MG63 (cell line): ENCODE measurements around the gene TMEM50B. TPM values are rescaled to one million over a fixed set of nuclear protein-coding genes. Genes with fewer than 3 reads are reported as not detected.
"Not testable (repeated sequence)": the region's sequence is repeated elsewhere in the genome, so short reads cannot be mapped to it uniquely, and the experiment has no call there.

ENCODE experiments used
- DNase-seq: peaks from one replicate; pipeline ENCODE4 v3.0.0-alpha.2; 2020
- H3K27me3 ChIP-seq: fragments of 250-450 bp; sonication (Bioruptor Pico); 2 replicates; pipeline ENCODE4 v1.5.1; 2020; ENCODE audit warnings: mild to moderate bottlenecking, moderate library complexity
- H3K36me3 ChIP-seq: fragments of 250-450 bp; sonication (Bioruptor Pico); 2 replicates; pipeline ENCODE4 v1.5.1; 2020; ENCODE audit warnings: mild to moderate bottlenecking, moderate library complexity
- H3K4me3 ChIP-seq: fragments of 250-450 bp; sonication (Bioruptor Pico); 2 replicates; pipeline ENCODE4 v1.5.1; 2020; ENCODE audit warnings: mild to moderate bottlenecking, moderate library complexity
- H3K9me3 ChIP-seq: fragments of 250-450 bp; sonication (Bioruptor Pico); 2 replicates; pipeline ENCODE4 v1.5.1; 2020; ENCODE audit warnings: mild to moderate bottlenecking, moderate library complexity
- total RNA-seq: library from RNA; depleted of rRNA; stranded (reverse); fragments of >200 nt; shearing (Covaris generic); gene quantifications from 2 replicates; pipeline ENCODE4 v1.2.3, GENCODE V29; 2014; ENCODE audit warnings: low replicate concordance; rRNA removed

The TMEM50B gene
- total RNA-seq, 1 experiment from 2014 or later = 14.3 TPM

DNA sequence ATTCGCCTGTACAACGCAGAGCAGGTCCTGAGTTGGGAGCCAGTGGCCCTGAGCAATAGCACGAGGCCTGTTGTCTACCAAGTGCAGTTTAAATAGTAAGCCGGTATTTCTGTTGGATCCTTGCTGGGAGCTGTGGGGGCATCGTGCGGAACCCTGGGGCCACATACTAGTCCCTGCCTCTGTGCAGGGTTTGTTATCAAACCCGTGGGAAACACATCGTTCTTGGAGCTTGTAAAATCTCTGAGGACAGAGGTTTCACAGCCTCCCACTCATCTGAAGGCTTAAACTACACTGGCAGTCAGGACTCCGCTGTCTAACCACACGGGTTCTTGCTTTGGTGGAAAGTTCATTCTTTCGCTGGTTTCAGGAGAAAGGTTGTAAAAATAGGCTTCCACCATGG, 64.8 kb downstream of the TMEM50B start:
- no peaks in the 10 kb centered on the region for H3K9me3 ChIP-seq
- no peaks in the 10 kb centered on the region for H3K27me3 ChIP-seq
- DNase-seq = no peak
- peaks cover 64% of the 10 kb centered on the region for H3K36me3 ChIP-seq
- no peak overlapping the region for H3K4me3 ChIP-seq

DNA sequence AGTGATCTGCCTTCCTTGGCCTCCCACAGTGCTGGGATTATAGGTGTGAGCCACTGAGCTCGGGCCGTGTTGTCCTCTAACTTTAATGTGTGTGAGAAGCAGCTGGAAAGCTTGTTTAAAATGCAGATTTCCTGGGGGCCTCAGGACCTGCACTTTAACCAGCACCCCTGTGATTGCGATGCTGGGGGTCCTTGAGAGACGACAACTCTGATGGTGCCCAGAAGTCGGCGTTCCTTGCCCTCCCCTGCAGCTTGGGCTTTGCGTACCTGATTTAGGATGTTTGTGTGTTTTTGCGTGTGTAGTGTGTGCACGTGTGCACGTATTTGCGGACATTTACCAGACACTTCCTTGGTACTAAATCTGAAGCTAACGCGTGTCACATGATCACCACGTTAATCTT, 65.7 kb downstream of the TMEM50B start:
- peaks cover 61% of the 10 kb centered on the region for H3K36me3 ChIP-seq
- H3K9me3 ChIP-seq = no peaks in the 10 kb centered on the region
- H3K4me3 ChIP-seq = no peak overlapping the region
- no peak for DNase-seq
- no peaks in the 10 kb centered on the region for H3K27me3 ChIP-seq

DNA sequence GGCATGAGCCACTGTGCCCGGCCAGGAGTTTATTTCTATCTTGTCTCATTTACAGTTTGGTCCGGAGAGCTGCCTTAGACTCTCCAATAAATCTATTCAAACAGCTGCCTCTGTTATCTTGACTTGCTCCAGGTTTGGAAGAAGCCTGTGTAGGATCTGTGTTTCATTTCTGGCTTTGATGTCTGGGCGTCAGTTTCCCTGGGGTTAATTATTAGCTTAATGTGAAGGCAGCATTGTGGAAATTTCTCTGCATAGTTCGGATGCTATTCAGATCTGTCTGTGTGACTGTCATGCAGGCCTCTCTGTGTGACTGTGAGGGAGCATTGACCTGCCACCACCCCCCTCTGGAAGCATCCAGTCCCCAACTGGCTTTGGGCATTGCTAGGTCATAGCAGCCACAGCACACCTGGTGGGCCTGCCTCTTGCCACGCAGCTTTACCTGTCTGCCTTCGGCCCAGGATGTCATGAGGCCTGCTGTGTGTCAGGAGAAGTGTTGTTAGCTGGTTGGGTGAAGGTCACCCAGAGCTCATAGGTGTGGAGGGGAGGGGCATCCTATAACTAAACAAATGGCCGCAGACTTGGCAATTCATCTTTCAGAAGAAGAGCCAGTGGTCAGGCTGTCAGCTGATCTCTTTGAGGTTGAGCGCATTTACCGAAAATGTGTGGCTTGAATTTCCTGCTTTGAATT, 66.8 kb downstream of the TMEM50B start:
- Histone ChIP-seq H3K9me3 (no peaks in the 10 kb centered on the region), H3K27me3 (no peaks in the 10 kb centered on the region), H3K4me3 (no peak overlapping the region), H3K36me3 (peaks cover 56% of the 10 kb centered on the region)
- DNase-seq = no peak

DNA sequence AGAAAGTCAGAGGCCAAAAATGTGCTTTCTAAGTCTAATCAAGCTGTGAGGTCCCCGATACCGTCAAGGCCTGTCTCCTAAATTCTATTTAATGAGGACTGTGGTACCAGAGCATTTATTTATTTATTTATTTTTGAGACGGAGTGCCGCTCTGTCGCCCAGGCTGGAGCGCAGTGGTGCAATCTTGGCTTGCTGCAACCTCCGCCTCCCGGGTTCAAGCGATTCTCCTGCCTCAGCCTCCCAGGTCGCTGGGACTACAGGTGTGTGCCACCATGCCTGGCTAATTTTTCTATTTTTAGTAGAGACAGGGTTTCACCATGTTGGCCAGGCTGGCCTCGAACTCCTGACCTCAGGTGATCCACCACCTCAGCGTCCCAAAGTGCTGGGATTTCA, 67.3 kb downstream of the TMEM50B start:
- H3K36me3 ChIP-seq = peaks cover 55% of the 10 kb centered on the region
- H3K4me3 ChIP-seq, H3K27me3 ChIP-seq, DNase-seq, H3K9me3 ChIP-seq: not testable (repeated sequence)

DNA sequence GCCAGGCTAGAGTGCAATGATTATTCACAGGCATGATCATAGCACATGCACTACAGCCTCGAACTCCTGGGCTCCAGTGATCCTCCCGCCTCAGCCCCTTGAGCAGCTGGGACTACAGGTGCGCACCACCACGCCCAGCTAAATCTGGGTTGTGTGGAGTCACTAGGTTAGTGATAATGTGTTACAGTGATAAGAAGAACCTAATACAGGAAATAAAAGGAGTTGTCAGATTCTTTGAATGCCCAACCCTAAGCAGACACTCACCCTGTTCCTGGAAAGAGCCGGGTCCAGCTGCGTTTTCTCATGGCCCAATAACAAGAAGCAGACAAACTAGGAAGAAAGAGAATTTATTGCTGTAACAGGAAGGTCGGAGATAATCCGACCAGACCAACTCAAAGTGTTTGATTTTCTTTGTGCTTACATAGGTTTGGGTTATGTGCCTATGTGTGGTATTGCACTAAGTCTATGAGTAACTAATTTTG, 67.8 kb downstream of the TMEM50B start:
- Histone ChIP-seq H3K9me3 (no peaks in the 10 kb centered on the region), H3K27me3 (no peaks in the 10 kb centered on the region), H3K36me3 (peaks cover 51% of the 10 kb centered on the region), H3K4me3 (no peak overlapping the region)
- DNase-seq = no peak

DNA sequence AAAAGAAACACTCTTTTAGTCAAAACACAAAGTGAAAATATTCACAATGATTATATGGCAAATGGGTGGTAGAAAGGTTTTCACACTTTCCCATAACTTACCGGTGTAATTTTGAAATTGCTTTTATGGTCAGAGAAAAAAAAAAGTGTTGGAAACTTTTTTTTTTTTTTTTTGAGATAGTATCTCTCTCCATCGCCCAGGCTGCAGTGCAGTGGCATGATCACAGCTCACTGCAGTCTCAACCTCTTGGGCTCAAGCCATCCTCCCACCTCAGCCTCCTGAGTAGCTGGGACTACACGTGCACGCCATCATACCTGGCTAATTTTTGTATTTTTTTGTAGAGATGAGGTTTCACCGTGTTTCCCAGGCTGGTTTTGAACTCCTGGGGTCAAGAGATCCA, 73.3 kb downstream of the TMEM50B start:
- Histone ChIP-seq H3K36me3 (peaks cover 21% of the 10 kb centered on the region), H3K9me3 (no peaks in the 10 kb centered on the region), H3K27me3 (no peaks in the 10 kb centered on the region), H3K4me3 (no peak overlapping the region)
- no peak for DNase-seq

DNA sequence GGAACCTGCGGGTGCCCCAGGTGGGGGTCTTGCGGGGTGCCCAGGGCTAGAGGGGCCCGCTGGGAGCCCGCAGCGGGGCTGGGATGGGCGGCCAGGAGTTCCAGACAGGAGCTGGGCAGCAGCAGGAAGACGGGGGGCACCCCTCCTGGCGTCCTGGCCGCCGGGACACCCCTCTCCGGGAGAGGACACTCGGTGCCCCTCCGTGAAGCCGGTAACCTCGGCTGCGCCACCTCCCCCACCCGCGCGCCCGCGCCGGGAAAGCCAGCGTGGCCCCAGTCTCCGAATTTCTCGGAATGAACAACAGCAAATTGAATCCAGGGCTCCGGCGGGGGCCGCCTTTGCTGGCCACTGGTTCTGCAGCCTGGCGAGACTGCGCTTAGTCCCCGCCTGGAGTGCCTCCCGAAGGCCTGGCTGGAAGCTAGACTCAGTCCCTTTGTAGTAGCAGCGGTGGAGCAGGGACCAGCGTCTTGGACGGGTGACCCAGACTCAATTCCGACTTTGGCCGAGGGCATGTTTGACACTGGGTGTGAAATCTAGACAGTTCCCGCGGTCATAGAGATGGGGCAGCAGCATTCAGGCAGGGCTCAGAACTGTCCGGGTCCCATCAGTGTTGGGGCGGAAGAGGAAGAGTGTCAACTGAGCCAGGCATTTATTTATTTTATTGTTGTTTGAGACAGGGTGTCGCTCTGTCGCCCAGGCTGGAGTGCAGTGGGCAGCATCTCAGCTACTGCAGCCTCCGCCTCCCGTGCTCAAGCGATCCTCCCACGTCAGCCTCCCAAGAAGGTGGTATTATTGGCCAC, 75.8 kb downstream of the TMEM50B start:
- Histone ChIP-seq H3K4me3 (peak overlapping the region; percentile 85), H3K9me3 (no peaks in the 10 kb centered on the region), H3K27me3 (no peaks in the 10 kb centered on the region), H3K36me3 (peaks cover 13% of the 10 kb centered on the region)
- DNase-seq = peak; percentile 53

DNA sequence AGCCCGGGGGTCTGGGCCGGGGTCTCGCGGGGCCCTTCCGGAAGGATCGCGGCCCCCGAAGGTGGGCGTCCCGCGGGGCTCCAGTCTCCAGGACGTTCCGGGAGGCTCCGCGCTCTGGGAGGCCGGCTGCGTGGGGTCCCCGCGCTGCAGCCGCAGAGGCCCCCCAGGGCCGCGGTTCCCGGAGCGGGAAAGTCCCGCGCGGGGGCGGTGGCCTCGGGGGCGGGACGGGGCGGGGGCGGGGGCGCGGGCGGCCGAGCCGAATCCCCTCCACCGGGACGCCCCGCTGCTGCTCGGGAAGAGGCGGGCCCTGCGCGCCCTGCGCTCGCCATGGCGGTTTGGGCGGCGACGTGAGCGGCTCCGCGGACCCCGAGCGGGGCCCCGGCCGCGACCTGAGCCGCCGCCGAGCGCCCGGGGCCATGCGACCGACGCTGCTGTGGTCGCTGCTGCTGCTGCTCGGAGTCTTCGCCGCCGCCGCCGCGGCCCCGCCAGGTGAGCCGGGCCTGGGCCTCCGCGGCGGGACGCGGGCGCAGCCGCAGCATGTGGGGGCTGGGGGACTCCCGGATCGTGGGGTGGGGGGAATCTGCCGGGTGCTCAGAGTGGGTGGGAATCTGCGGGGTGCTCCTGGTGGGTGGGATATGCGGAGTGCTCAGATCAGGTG, 76.5 kb downstream of the TMEM50B start, which contains the start of gene IFNGR2:
Gene IFNGR2, plus strand, starts transcription at position 286 of the 658 bp plus-strand sequence. Its CDS starts 131 bp downstream, at position 417.
- peak within 1 kb of the TSS; percentile 85 for H3K4me3 ChIP-seq
- DNase-seq = peak; percentile 49
- H3K9me3 ChIP-seq = no peaks in the 10 kb centered on the region
- peaks cover 13% of the 10 kb centered on the region for H3K36me3 ChIP-seq
- H3K27me3 ChIP-seq = no peaks in the 10 kb centered on the region

DNA sequence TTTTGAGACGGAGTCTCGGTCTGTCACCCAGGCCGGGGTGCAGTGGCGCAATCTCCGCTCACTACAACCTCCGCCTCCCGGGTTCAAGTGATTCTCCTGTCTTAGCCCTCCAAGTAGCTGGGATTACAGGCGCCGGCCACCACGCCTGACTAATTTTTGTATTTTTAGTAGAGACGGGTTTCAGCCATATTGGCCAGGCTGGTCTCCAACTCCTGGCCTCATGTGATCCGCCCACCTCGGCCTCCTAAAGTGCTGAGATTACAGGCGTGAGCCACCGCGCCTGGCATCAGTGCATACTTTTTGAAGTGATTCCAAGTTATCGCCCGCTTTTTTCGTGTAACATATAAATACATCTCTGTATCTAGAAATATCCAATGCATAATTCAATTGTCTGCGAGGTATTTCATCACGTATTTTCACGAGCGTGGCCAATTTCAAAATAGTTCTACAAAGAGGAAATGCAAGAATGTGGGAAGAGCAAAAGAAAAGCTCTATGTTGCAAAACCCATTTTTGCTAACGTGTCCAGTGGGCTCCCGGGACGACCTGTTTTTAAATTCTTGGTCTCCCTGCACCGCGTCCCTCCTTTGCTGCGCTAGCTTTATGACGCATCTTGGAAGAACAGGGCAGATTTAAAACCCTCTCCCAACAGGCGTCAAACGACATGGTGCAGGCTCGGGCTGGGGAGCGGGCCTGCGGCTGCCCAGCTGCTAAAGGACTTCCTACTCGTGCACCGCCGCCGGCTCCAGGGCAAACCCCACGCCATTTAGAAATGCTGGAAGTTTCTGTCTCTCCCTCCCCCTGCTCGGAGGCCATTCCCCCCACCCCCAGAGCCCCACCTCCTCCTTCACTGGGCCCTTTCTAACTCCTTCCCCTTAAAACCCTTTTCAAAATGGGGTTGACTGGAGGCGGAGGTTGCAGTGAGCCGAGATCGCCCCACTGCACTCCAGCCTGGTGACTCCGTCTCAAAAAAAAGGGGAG, 77.5 kb downstream of the TMEM50B start:
- Histone ChIP-seq H3K4me3 (peak overlapping the region; percentile 46; the same call in 1 of the 2 replicates), H3K9me3 (no peaks in the 10 kb centered on the region), H3K36me3 (peaks cover 13% of the 10 kb centered on the region), H3K27me3 (no peaks in the 10 kb centered on the region)
- DNase-seq = peak; percentile 44

DNA sequence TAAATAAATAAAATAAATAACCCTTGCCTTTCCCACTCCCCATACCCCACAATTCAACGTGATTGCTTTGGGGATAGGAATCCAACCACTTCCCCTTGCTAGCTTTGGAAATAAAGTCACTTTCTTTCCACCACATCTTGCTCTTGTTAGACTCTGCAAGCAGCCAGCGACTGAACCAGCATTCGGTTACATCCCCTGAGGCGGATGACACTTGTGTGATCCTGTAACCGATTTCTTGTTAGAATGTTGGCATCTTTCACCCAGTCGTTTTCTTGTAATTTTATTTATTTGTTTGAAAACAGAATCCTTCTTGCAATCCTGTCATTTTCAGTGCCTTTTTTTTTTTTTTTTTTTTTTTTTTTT, 78.2 kb downstream of the TMEM50B start:
- no peak for DNase-seq
- no peaks in the 10 kb centered on the region for H3K9me3 ChIP-seq
- H3K27me3 ChIP-seq = no peaks in the 10 kb centered on the region
- H3K4me3 ChIP-seq = no peak overlapping the region
- peaks cover 13% of the 10 kb centered on the region for H3K36me3 ChIP-seq

Other genes starting within 250 kb of the TMEM50B start
- 44.5 and 64.3 TPM in 2 replicates for gene IL10RB, start 213.6 kb downstream of the TMEM50B start, total RNA-seq
- gene IFNAR1, start 155.0 kb downstream of the TMEM50B start, total RNA-seq = 1.7 and 6.6 TPM in 2 replicates
- gene IFNGR2, start 76.6 kb downstream of the TMEM50B start, total RNA-seq = 63.6 and 66.8 TPM in 2 replicates
- 0.72 and 1.1 TPM in 2 replicates for gene DNAJC28, start 11.7 kb upstream of the TMEM50B start, total RNA-seq
- gene GART, start 62.1 kb upstream of the TMEM50B start, total RNA-seq = 52.3 and 55.3 TPM in 2 replicates
- 83.7 and 124 TPM in 2 replicates for gene SON, start 63.1 kb upstream of the TMEM50B start, total RNA-seq
- gene DONSON, start 108.7 kb upstream of the TMEM50B start, total RNA-seq = 29.4 and 32.0 TPM in 2 replicates
- 7.8 and 126 TPM in 2 replicates for gene CRYZL1, start 161.8 kb upstream of the TMEM50B start, total RNA-seq
- 7.7 and 10.5 TPM in 2 replicates for gene ITSN1, start 162.5 kb upstream of the TMEM50B start, total RNA-seq